NCI-H2171 (cell line): ENCODE results near the gene CDY2A.
"Not testable (repeated sequence)": the region's sequence is repeated elsewhere in the genome, so short reads cannot be mapped to it uniquely, and the experiment has no call there.

Experiments used
- DNase-seq: peaks from one replicate; lab custom pipeline; 2025; lab: John Stamatoyannopoulos, UW

The CDY2A gene

GRCh38 chrY:18025487-18025886, at the start of gene CDY2A:
Gene CDY2A, plus strand, starts transcription at chrY:18025787. Its CDS starts 328 bp downstream, at chrY:18026115.
- not testable (repeated sequence) for DNase-seq

GRCh38 chrY:17997586-17997985, 28.0 kb upstream of the CDY2A start:
- DNase-seq: not testable (repeated sequence)

GRCh38 chrY:17998266-17998665, 27.3 kb upstream of the CDY2A start:
- not testable (repeated sequence) for DNase-seq

GRCh38 chrY:18023897-18024296, 1.7 kb upstream of the CDY2A start:
- DNase-seq: not testable (repeated sequence)

GRCh38 chrY:18028845-18029244, 3.3 kb downstream of the CDY2A start:
- not testable (repeated sequence) for DNase-seq

- not testable (repeated sequence) for DNase-seq
Observed at GRCh38 chrY:18030178-18030577, 4.6 kb downstream of the CDY2A start.

- DNase-seq: not testable (repeated sequence)
Observed at GRCh38 chrY:18034100-18034814, 8.7 kb downstream of the CDY2A start.

- not testable (repeated sequence) for DNase-seq
Observed at GRCh38 chrY:18034864-18035263, 9.3 kb downstream of the CDY2A start.

GRCh38 chrY:18044990-18045389, 19.4 kb downstream of the CDY2A start:
- DNase-seq: not testable (repeated sequence)

- not testable (repeated sequence) for DNase-seq
Observed at GRCh38 chrY:18048149-18049040, 22.8 kb downstream of the CDY2A start.

- DNase-seq: not testable (repeated sequence)
Observed at GRCh38 chrY:18049061-18049460, 23.5 kb downstream of the CDY2A start.

- DNase-seq: not testable (repeated sequence)
Observed at GRCh38 chrY:18056473-18056872, 30.9 kb downstream of the CDY2A start.

GRCh38 chrY:18073464-18073863, 47.9 kb downstream of the CDY2A start:
- not testable (repeated sequence) for DNase-seq
